COLO668 (cell line): ENCODE measurements around the gene CACFD1.
A peak's percentile ranks its signal among the peaks of the same experiment; 100 is the strongest.

Experiments
- DNase-seq: peaks from one replicate; lab custom pipeline; 2025; ENCODE audit not compliant: unreplicated experiment; lab: John Stamatoyannopoulos, UW

CACFD1 gene

DNA sequence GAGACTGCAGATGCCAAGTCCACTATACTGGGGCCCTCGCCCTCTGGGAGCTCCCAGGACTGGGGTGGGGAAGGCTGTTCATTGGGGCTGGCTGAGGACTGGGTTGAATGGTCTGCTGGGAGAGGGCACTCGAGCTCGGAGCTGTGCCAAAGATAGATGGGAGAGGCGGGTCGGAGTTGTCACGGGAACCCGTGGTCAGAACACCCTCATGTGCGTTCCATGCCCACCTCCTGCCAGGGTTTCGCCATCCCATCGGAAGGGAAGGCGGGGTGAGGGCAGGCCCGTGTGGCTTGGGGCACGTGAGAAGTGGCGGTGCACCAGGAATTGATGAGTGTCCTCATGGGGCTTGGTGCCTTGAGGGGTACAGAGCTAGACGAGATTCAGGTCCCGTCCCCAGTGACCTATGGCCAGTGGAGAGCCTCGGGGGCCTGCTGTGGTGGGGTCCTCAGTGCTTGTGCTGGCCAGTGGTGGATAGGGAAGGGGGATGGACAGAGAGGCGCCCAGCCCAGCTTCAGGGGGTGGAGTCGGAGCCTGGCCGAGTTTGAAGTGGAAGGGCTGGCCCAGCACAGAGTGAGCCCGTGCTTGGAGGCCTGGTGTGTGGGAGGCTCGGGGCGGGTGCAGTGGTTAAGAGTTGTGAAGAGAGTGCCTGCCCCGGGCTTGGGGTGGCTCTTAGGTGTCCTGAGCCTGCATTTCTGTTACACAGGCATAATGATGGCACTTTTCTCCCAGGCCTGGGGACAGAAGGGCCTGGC, 4.3 kb downstream of the CACFD1 start:
- no peak for DNase-seq

DNA sequence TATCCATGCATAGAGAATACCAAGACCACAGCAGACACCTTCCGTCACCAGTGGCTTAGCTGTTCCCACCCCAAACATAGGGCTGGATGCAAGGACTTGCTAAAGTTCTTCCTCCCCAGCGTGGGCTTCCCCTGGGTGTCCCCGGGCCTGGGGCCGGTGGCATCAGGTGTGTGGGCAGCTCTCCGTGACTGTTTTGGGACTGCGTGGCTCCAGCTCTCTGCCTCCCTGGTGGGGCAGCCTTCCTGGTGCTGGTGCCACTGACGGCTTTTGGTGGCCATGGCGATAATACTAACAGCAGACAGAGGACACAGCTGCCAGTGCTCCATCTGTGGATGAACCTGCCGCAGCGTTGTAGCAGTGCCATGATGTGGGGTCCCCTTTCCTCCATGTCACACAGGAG, 4.9 kb downstream of the CACFD1 start:
- DNase-seq, result no peak

DNA sequence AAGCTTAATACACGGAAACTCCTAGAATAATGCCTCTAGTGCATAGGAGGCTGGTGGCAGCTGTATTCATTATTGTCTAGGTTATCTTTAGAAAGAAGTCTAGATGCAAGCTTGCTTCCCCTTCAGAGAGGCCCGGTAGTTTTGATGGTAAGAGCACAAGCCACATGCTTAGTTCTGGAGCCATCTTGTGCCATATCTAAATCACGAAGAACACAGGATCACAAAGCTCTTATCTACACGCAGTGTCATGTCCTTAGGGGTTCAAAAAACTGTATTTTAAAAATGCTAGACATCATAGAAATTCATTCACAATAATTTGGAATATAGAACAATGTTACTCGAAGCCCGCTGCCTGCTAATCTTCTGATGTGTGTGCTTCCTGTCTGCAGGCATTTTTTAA, 6.2 kb downstream of the CACFD1 start:
- DNase-seq, result no peak

DNA sequence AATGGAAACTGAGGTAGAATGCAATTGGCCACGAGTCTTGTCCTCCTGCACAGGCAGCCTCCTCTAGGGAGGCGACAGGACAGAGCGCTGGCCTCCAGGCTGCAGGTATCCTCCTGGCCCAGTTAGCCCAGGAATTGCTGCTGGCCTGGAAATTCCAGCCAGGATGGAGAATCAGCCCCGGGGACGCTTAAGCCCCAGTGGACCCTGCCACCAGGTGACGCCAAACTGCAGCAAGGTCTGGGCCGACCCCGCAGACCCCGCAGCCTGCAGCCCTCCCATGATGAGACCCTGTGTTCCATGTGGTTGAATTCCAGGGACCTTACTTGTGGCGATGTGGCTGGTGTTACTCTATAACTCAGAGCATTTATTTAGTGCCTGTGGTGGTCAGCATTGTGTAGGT, 7.3 kb downstream of the CACFD1 start:
- DNase-seq, result no peak

DNA sequence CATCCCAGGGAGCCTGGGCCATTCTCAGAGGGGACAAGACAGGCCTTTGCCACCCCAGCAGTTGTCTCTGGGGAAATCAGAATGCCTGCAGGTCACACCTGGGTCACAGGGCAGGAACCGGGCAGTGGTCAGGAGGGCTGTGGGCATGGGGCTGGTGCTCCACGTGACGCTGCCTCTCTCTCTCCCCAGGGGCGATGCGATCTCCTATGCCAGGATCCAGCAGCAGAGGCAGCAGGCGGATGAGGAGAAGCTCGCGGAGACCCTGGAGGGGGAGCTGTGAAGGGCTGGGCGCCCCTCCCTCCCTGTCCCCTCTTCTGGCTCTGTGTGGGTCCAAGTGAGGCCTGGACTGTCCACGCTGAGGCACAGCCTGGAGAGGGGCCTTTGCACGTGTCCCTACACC, 8.6 kb downstream of the CACFD1 start:
- no peak for DNase-seq

DNA sequence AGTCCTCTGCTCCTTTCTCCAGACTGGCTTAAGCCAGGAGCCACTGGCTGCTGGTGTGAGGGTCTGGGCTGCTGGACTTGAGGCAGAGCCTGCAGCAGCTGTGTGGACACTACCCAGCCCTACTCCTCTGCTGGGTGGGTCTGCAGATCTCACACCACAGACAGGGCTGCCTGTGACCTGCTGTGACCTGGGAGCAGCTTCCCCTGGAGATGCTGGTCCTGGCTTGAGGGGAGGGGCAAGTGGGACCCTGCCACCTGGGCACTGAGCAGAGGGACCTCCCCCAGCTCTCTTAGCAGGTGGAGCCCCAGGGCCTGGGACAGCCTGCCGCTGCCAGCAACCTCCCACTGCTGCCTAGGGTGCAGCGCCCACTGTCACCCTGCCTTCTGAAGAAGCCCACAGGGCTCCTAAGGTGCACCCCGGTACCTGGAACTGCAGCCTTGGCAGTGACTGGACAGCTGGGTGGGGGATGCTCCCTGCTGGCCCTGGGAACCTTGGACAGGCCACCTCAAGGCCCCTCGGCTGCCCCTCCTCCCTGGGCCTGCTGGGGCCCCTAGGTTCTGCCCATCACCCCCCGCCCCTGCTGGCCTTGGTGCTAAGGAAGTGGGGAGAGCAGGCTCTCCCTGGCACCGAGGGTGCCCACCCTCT, 9.1 kb downstream of the CACFD1 start:
- no peak for DNase-seq

DNA sequence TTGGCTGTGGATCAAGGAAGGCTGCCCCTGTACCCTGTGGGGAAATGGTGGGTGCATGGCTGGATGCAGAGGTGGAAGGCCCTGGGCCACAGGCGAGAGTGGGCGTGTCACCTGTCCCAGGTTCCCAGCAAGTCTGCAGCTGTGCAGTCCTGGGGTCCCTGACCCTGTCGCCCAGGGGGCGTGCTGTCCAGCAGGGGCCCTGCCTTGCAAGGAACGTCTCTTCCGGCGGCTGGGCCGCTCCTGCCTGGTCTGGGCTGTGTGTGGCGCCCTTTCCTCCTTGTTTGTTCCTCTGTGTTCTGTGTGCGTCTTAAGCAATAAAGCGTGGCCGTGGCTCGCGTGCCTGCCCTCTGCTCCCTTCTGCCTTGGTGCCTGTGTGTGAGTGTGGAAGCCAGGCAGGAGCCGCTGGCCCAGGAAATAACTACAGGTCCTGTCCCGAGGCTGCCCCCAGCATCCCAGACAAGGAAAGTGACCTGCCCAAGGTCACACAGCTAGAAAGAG, 10.7 kb downstream of the CACFD1 start:
- no peak for DNase-seq

DNA sequence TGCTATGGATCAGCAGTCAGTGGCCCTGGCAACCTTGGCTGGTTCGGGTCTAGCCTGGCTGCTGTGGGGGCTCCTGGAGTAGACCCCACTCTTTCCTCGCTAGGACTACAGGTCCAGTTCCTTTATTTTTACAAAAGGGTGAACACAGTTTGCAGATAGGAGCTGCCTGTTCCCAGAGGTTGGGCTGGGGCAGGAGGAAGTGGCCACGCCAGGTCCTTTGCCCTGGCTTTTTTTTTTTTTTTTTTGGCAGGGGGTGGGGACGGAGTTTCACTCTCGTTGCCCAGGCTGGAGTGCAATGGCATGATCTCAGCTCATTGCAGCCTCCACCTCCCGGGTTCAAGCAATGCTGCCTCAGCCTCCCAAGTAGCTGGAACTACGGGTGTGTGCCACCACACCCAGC, 11.2 kb downstream of the CACFD1 start:
- no peak for DNase-seq

DNA sequence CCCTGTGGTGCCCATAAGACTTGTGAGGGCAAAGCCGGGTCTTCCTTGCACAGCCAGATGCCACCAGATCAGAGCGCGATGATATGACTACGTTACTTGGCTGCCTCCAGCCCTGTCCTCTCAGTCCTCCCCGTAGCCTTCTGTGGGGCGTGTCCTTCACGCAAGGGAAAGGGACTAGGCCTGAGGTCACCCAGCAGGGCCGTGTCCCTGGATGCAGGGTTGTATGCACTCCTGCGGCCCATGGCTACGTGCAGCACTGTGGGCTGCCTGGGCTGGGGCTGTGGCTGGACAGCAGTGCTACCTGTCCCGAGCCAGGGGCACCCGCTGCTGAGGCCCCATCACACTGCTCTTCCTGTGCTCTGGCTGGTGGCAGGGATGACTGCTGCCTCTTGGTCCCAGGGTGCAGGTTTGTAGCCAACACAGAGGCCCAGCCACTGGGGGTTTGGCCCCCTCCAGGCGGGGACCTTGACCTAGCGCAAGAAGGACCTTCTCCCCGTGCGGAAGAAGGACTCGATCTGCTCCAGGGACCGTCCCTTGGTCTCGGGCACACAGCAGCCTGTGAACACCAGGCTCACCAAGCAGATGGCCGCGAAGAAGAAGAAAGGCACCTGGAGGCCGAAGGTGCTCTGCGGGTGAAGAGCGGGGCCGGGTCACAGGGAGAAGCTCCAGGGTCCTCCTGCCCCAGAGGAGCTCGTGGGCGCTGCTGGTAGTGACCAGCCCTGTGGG, 11.9 kb downstream of the CACFD1 start:
- DNase-seq, result no peak

DNA sequence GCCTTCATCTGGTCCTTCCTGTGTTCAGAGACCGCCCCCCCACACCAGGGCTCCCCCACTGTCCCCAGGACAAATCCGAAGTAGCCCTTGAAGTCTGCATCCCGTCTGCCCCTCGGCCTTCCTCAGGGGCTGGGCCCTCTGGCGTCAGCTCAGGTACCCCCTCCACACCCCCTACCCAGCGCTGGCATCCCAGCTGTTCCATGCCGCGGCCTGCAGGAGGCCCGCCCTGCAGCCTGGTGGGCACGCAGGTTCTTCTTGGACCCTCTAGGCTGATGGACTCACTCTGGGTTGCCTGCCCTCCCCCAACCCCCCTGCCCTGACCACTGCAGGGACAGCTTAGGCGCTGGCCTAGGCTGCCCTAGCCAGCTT, 12.5 kb downstream of the CACFD1 start:
- no peak for DNase-seq

DNA sequence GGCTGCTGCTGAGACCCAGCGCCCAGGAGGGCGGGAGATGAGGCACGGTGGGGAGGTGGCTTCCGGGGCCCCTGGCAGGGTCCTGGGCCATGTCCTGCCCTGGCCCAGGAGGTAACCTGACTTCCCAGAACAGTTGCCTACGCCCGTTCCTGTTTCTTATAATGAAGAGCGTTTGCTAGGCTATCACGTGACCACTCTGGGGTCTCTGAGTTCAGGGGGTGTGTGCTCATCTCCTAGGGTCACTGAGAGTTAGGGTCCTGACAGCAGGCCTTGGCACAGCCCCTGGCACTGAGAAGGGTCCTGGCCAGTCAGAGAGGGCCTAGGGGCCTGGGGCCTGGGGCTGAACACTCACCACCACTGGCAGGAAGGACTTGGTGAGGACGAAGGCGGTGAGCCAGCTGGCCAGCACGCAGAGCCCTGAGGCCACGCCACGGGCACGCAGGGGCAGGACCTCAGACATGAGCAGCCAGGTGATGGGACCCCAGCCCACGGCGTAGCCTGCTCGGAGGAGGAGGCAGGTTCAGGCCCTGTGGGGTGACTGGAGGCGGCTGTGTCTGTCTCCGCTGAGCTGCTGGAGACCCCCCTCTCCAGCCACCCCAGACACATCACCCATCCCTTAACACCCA, 13.1 kb downstream of the CACFD1 start:
- DNase-seq, result no peak

DNA sequence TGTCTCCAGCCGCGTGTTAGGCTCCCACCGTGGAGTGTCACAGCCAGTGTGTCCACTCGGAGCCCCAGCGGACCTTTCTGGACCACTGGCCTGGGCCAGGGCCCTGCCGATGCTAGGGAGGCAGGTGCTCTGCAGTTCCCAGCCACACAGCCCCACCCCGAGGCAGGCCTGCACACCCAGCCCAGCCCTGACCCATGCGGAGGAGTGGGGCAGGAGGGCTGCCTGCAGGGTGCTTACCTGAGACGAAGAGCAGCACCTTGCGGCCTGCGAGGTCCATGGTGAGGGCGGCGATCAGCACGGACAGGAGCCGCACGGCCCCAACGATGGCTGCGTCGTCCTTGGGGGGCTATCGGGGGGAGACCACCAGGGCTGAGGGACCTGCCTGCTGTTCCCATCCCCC, 14.0 kb downstream of the CACFD1 start:
- no peak for DNase-seq

DNA sequence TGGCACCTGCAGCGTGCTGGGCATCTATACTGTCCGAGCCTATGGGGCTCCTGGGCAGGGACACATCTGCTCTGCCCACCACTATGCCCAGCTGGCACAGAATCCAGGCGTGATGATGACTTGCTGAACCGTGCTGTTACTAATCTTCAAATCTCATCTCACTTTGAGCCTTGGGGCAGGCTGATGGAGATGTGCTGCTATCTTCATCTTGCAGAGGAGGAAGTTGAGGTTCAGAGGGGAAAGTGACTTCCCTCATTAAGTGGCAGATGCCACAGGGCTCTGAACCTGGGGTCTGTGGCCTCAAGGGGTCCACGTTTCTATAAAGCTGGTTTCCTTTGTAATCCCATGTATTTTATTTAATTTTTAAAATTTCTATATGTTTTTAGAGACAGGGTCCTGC, 14.4 kb downstream of the CACFD1 start:
- no peak for DNase-seq

DNA sequence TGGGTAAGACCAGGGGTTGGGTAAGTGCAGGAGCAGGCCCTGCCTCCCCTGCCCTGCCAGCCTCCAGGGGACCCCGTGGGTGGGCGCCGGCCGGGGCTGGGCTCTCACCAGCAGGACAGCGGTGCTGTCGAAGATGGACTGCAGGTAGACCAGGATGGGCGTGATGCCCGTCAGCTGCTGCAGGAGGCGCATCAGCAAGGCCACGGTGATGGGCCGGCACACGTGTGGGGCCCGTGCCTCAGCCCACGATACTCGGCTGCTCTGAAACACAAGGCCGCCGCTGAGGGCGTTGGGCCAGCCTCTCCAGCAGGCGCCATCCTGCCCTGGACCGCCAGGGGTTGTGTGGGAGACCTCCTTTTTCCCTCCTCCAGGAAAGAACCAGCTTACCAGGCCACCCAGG, 15.1 kb downstream of the CACFD1 start:
- DNase-seq, result no peak

DNA sequence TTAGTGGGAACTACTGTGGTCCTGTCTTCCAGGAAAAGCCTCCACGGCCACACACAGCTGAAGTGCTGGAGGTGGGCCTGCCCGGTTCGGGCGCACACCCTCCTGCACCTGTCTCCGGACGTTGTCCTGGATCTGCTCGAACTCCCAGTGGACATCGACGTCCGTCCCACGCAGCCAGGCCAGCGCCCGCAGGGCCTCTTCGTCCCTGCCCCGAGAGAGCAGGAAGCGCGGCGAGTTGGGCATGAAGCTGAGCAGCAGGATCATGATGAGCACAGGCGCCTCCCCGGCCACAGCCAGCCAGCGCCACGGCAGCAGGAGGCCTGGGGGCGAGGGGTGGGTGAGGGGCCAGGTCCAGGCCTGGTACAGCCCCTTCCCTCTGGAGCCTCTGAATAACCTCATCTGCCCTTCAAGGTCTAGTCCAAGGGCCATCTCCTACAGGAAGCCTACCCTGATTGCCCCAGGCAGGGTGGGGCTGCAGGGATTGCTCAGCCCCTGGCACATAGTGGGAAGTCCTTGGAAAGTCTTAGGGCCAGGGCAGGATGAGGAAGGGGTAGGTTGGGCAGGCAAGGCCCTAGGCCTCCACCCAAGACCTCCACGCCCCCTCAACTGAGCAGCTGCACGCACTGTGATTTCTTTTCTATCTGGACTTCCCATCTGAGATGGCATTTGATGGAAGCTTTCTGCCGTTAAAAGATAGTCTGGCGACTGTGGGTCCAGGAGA, 15.7 kb downstream of the CACFD1 start:
- DNase-seq, result no peak

DNA sequence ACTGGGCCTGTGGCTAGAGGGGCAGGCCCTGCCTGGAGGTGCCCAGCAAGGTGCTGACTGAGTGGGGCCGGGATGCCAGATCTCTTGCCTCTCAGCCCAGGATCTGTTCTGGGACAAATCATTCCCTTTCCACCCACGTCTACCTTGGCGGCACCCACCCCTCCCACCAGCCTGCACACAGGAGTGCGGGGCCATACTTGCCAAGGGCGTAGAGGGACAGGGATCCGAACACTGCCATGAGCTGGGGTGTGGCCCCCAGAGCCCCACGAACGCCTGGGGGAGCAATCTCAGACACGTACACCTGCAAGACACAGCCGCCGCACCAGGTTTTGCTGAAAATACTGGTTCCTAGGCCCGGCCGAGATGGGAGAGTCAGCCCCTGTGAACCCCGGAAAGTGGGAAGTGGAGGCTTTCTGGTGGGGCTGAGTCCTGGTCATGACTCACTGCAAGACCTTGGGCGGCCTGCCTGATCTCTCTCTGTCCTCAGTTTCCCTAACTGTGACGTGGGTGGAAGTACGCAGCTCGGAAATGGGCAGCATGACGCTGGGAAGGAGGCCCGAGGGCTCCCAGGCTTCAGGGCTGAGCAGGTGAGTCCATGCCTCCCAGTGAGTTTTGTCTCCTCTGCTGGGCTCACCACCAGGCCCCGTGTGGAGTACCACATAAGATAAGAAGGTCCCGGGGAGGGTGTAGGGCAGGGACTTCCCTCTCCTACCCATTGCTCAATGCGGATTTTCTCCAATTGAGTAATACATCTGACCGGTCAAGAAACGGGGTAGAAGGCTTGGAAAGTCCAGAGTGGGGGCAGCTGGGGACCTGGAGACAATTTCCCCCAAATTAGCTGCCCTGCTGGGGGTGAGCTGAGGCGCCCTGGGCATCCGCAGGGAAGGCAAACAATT, 16.5 kb downstream of the CACFD1 start:
- no peak for DNase-seq

DNA sequence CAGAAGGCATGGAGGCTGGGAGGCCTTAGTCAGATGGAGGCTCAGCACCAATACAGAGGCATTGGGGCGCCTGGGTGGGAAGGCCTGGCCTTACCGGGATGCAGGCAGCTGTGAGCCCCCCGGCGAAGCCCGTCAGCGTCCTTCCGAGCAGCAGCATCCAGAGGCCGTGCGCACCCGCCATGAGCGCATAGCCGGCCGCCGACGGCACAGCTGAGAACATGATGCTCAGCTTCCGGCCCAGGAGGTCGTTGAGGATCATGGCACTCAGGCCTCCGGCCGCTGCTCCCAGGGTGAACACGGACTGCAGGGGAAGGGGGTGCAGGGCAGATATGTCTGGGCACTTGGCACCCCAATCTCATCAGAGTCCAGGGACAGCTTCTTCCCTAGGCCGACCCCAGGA, 17.2 kb downstream of the CACFD1 start:
- DNase-seq, result no peak

DNA sequence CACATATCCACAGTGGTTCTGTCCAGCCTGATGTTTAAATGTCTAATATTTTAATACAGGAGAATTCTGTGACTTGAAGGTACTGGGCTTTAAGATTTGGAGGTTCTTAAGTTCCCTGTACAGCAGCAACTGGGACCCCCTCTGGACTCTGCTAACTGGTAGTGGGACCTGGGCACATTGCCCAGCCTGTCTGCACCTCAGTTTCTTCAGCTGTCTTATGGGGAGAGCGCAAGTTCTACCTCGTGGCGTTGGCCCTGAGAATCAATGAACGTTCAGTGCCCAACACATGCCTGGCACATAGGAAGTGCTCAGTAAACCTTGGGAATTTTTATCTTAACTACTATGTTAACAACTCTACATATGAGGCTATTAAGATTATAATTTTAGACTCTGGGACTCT, 17.7 kb downstream of the CACFD1 start:
- DNase-seq, result no peak

DNA sequence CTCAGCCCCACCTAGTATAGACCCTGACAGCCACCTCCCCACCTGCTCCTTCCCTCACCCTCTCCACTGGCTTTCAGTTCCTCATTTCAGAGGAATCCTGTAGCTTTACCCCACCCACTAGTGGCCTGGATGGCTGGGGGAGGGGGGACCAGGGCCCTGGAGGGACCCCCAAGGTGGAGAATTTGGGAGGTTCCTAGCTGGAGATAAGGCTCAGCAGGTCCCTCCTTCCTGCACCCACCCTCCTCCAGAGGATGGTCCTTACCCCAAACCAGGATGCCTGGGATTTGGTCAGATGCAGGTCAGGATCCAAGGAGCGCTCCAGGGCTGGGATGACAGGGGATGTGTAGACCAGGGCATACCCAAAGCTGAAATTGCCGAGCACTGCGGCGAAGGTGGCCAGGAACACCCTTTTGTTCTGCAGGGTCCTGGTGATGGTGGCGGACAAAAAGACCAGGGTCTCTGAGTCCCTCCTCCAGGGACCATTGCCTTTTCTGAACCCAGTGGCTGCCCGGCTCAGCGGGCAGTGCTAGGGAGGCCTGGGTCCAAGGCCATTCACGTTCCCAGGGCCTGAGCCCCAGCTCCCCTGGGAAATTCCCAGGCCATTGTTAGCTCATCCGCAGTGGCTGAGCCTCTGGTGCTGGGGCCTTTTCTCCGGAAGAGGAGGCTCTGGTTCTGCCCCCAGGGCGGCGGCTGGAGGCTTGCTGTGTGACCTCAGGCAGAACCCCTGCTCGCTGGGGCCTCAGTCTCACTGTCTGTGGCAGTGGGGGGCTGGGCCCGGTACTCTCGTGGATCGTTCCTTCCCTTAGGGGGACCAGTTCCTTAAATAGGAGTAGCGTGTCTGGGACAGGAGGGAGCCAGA, 18.4 kb downstream of the CACFD1 start:
- DNase-seq, result peak; percentile 71
